OCI-LY7 (cell line): Measurements from ENCODE around the gene SRRM5.
A peak's percentile ranks its signal among the peaks of the same experiment; 100 is the strongest.

Source experiments
- CTCF ChIP-seq: fragments of 200-600 bp; sonication (generic); conservative IDR thresholded peaks from 2 replicates; pipeline ENCODE4 v1.5.1; 2014; ENCODE audit warnings: mild to moderate bottlenecking, antibody characterized with exemption, low read length, moderate library complexity, mixed read lengths
- EZH2phosphoT487 ChIP-seq: fragments of 200-600 bp; sonication (generic); IDR thresholded peaks from 2 replicates; pipeline ENCODE4 v1.6.1; 2018; ENCODE audit warnings: low read depth, borderline replicate concordance, mild to moderate bottlenecking, mixed run types, antibody characterized with exemption, low read length, moderate library complexity, mixed read lengths

- no peak for TF ChIP-seq EZH2phosphoT487
- peak; percentile 88 for TF ChIP-seq CTCF
Measured at GRCh38 chr19:43651758-43652545, 40.1 kb downstream of the SRRM5 start.
